ENCODE measurements around the gene CLDN5. TPM values are rescaled to one million over a fixed set of nuclear protein-coding genes. Genes with fewer than 3 reads are reported as not detected.

CLDN5 gene
- total and polyA plus RNA-seq, 2 donors (not counting 1 experiment from before 2014, with no cell fraction given), result 0.33 TPM; not detected in 1

- H3K4me2 ChIP-seq (ENCODE audit: extremely low read depth, insufficient read depth, low read length), result no peak overlapping the region
- H3K4me3 ChIP-seq (replicated peaks in 1 of 4; ENCODE audit: control extremely low read depth in 1 of 4, insufficient read depth in 1 of 4, low read depth in 3 of 4, low read length in 4 of 4), result no peak overlapping the region
- peaks cover 2% of the 10 kb centered on the region for H3K36me3 ChIP-seq (ENCODE audit: control insufficient read depth, insufficient read depth, low read length)
- no peak for DNase-seq (ENCODE audit: low read depth in 2 of 2)
- no peak overlapping the region for H2AFZ ChIP-seq (ENCODE audit: low read length)
- H3K27ac ChIP-seq (ENCODE audit: insufficient read depth, low read length), result no peak overlapping the region
- H3K4me1 ChIP-seq (ENCODE audit: control insufficient read depth, extremely low read depth, insufficient read depth, low read length), result no peaks in the 10 kb centered on the region
- H3K9ac ChIP-seq (ENCODE audit: insufficient read depth, low read length), result no peak overlapping the region
- TF ChIP-seq CTCF (conservative IDR thresholded peaks at IDR 0.05 in 1 of 2, IDR thresholded peaks at IDR 0.05 in 1 of 2; ENCODE audit: low read depth in 1 of 2, low read length in 2 of 2) (no peak), EZH2 (IDR thresholded peaks at IDR 0.05; ENCODE audit: low read length, missing control alignments) (no peak)
- no peaks in the 10 kb centered on the region for H3K9me3 ChIP-seq (ENCODE audit: control insufficient read depth, insufficient read depth, low read depth, low read length)
- H3K27me3 ChIP-seq (ENCODE audit: control insufficient read depth, insufficient read depth, low read length), result peaks cover 7% of the 10 kb centered on the region
- no peaks in the 10 kb centered on the region for H3K79me2 ChIP-seq (ENCODE audit: control insufficient read depth, insufficient read depth, low read length)
- no peaks in the 10 kb centered on the region for H4K20me1 ChIP-seq (ENCODE audit: control insufficient read depth, extremely low read depth, insufficient read depth, low read length)
Observed at GRCh38 chr22:19520007-19520406, 4.2 kb downstream of the CLDN5 start.

GRCh38 chr22:19519041-19519926, 4.9 kb downstream of the CLDN5 start:
- no peaks in the 10 kb centered on the region for H3K79me2 ChIP-seq (ENCODE audit: control insufficient read depth, insufficient read depth, low read length)
- H3K9me3 ChIP-seq (ENCODE audit: control insufficient read depth, insufficient read depth, low read depth, low read length), result no peaks in the 10 kb centered on the region
- no peak for TF ChIP-seq EZH2 (IDR thresholded peaks at IDR 0.05; ENCODE audit: low read length, missing control alignments)
- no peak for TF ChIP-seq CTCF (conservative IDR thresholded peaks at IDR 0.05 in 1 of 2, IDR thresholded peaks at IDR 0.05 in 1 of 2; ENCODE audit: low read depth in 1 of 2, low read length in 2 of 2)
- no peak overlapping the region for H3K27ac ChIP-seq (ENCODE audit: insufficient read depth, low read length)
- H3K4me3 ChIP-seq (replicated peaks in 1 of 4; ENCODE audit: control extremely low read depth in 1 of 4, insufficient read depth in 1 of 4, low read depth in 3 of 4, low read length in 4 of 4), result no peak overlapping the region
- peaks cover 7% of the 10 kb centered on the region for H3K27me3 ChIP-seq (ENCODE audit: control insufficient read depth, insufficient read depth, low read length)
- no peaks in the 10 kb centered on the region for H4K20me1 ChIP-seq (ENCODE audit: control insufficient read depth, extremely low read depth, insufficient read depth, low read length)
- H3K4me1 ChIP-seq (ENCODE audit: control insufficient read depth, extremely low read depth, insufficient read depth, low read length), result no peaks in the 10 kb centered on the region
- H2AFZ ChIP-seq (ENCODE audit: low read length), result no peak overlapping the region
- no peak overlapping the region for H3K4me2 ChIP-seq (ENCODE audit: extremely low read depth, insufficient read depth, low read length)
- DNase-seq (ENCODE audit: low read depth in 2 of 2), result no peak
- peaks cover 2% of the 10 kb centered on the region for H3K36me3 ChIP-seq (ENCODE audit: control insufficient read depth, insufficient read depth, low read length)
- no peak overlapping the region for H3K9ac ChIP-seq (ENCODE audit: insufficient read depth, low read length)

GRCh38 chr22:19518635-19519034, 5.6 kb downstream of the CLDN5 start:
- Histone ChIP-seq H2AFZ (ENCODE audit: low read length) (no peak overlapping the region), H3K9ac (ENCODE audit: insufficient read depth, low read length) (no peak overlapping the region), H3K4me1 (ENCODE audit: control insufficient read depth, extremely low read depth, insufficient read depth, low read length) (no peaks in the 10 kb centered on the region), H3K9me3 (ENCODE audit: control insufficient read depth, insufficient read depth, low read depth, low read length) (no peaks in the 10 kb centered on the region), H3K27ac (ENCODE audit: insufficient read depth, low read length) (no peak overlapping the region), H3K36me3 (ENCODE audit: control insufficient read depth, insufficient read depth, low read length) (peaks cover 2% of the 10 kb centered on the region), H3K4me2 (ENCODE audit: extremely low read depth, insufficient read depth, low read length) (no peak overlapping the region), H4K20me1 (ENCODE audit: control insufficient read depth, extremely low read depth, insufficient read depth, low read length) (no peaks in the 10 kb centered on the region), H3K79me2 (ENCODE audit: control insufficient read depth, insufficient read depth, low read length) (no peaks in the 10 kb centered on the region), H3K4me3 (replicated peaks in 1 of 4; ENCODE audit: control extremely low read depth in 1 of 4, insufficient read depth in 1 of 4, low read depth in 3 of 4, low read length in 4 of 4) (no peak overlapping the region), H3K27me3 (ENCODE audit: control insufficient read depth, insufficient read depth, low read length) (peaks cover 4% of the 10 kb centered on the region)
- no peak for TF ChIP-seq CTCF (conservative IDR thresholded peaks at IDR 0.05 in 1 of 2, IDR thresholded peaks at IDR 0.05 in 1 of 2; ENCODE audit: low read depth in 1 of 2, low read length in 2 of 2)
- TF ChIP-seq EZH2 (IDR thresholded peaks at IDR 0.05; ENCODE audit: low read length, missing control alignments), result no peak
- DNase-seq (ENCODE audit: low read depth in 2 of 2), result no peak

Measured in fibroblast of lung (primary cell).